SH-SY5Y (cell line): ENCODE measurements around the gene TAC1.

ENCODE experiments used
- GATA2 ChIP-seq: IDR thresholded peaks from 2 replicates; pipeline ENCODE4 v1.6.1; 2011; ENCODE audit warnings: mild to moderate bottlenecking, low read depth, low read length
- GATA3 ChIP-seq: IDR thresholded peaks from 2 replicates; pipeline ENCODE4 v1.6.1; 2011; ENCODE audit warnings: low read depth, mild to moderate bottlenecking, low read length, moderate library complexity

TAC1 gene

DNA sequence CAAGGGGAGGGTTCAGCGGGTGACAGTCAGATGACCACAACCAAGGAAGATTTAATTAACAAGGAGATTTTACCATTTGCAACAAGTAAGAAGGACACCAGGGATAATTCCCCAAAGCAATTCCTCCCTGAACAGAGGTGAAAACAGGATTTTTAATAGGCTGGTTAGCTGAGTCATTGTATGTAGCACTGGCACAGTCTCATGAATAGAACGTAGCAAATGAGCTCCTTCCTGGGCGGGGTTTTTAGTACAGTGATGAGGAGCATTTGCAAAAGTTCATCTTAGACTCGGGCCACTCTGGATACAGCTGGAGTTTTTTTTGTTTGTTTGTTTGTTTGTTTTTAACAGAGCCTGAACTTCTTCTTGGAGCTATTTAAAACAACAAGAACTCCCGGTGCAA is 39.0 kb downstream of the TAC1 start:
- TF ChIP-seq GATA3 (no peak), GATA2 (no peak)

DNA sequence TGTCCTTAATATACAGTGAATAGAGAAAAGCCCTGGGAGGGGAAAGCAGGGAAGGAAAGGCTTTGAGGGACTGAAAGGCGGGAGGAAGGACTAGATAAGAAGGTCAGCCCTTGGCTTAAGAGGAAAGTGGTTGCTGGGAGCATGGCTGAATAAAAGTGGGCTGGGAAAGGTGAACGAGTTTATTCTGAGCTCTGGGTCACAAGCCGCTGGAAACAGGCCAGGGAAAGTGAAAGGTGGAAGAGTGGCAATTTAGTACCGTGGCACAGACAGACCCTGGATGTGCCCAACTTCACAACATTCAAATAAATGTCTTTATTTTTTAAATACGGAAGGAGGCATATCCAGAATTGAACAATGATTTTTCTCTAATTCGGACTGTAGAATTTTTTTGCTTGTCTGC is 39.7 kb downstream of the TAC1 start:
- no peak for TF ChIP-seq GATA2
- no peak for TF ChIP-seq GATA3

DNA sequence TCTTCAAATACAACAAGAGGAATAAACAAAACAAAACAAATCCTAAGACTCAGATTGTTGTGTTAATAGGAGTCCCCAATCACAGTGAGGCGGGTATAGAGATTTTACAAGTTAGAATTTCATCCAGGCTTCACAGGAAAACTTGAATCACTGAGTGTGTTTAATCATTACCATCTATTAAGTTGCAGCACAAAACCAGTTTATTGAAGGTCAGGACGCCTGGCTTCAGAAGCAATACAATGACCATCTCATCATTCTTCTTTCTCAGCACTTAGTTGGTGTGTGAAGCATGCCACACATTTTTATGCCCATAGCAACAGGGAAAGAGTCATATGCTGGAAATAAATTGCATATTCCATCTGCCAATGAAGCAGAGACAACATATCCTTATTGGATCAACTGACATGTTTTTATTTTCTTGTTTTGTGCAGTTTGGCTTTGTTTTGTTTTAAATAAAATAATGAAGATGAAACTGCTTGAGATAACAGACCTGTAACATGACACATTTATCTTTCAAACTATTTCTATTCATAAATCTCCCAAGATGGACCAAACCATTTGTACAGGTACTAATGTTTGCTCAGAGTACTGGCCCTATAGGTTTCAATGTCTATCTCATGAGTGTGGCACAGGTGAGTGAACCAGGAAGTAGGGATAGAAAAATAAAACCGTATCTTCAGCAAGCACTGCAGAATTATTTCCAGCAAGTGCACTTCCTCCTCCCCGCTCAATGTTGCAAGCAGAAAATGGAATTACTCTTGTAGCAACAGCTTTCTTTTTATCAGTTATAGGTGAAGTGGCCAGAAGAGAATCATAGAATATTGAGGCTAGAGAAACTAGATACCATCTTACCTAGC is 40.4 kb downstream of the TAC1 start:
- TF ChIP-seq GATA3 (no peak), GATA2 (no peak)
